Skin epidermis (tissue), 12 donors: ENCODE measurements around the gene HHIPL1.

Source experiments
- H3K27ac ChIP-seq, 21 experiments: fragments of 200-600 bp; sonication (generic) in 11 of 21; one replicate each; pipeline ENCODE4 v1.5.0; 2020; ENCODE audit warnings: mild to moderate bottlenecking in 3 of 21, inconsistent platforms in 2 of 21, moderate library complexity in 2 of 21
- H3K4me3 ChIP-seq, 7 experiments: fragments of 200-600 bp; sonication (generic) in 2 of 7; one replicate each; pipeline ENCODE4 v1.5.0; 2020; ENCODE audit warnings: inconsistent platforms in 2 of 7, mild to moderate bottlenecking in 2 of 7, moderate library complexity in 1 of 7

HHIPL1 gene

DNA sequence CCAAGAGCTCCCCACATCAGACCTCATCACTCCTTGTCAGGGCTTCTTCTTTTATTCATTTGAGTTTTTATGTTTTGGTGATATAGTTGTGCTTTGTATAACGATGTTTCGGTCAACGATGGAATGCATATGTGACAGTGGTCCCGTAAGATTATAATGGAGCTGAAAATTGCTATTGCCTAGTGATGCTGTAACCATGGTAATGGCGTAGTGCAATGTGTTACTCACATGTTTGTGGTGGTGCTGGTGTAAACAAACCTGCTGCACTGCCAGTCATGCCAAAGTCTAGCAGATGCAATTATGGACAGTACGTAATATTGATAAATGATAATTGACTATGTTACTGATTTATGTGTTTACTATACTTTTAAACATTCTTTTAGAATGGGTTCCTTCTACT lies 55.5 kb downstream of the HHIPL1 start:
- Histone ChIP-seq H3K4me3 (no peak overlapping the region), H3K27ac (no peak overlapping the region)

DNA sequence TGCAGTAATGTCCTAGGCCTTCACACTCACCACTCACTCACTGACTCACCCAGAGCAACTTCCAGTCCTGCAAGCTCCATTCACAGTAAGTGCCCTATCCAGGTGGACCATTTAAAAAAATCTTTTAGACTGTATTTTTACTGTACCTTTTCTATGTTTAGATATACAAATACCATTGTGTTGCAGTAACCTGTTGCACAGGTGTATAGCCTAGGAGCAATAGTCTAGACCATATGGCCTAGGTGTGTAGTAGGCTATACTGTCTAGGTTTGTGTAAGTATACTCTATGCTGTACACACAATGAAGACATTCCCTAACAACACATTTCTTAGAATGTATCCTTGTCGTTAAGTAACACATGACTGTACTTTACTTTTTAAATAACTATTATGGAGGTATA lies 56.3 kb downstream of the HHIPL1 start:
- H3K4me3 ChIP-seq, result no peak overlapping the region
- no peak overlapping the region for H3K27ac ChIP-seq

DNA sequence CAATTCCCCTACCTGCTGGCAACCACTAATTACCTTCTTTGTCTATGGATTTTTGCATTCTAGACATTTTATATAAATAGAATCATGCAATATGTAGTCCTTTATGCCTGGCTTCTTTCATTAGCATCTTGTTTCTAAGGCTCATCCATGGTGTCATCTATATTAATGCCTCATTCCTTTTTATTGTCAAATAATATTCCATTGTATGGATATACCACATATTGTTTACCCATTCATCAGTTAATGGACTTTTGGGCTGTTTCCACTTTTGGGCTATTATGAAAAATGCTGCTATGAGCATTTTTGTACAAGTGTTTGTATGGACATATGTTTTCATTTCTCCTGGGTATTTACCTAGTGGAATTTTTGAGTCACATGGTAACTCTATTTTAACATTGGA lies 57.2 kb downstream of the HHIPL1 start:
- H3K27ac ChIP-seq, result no peak overlapping the region
- H3K4me3 ChIP-seq, result no peak overlapping the region

DNA sequence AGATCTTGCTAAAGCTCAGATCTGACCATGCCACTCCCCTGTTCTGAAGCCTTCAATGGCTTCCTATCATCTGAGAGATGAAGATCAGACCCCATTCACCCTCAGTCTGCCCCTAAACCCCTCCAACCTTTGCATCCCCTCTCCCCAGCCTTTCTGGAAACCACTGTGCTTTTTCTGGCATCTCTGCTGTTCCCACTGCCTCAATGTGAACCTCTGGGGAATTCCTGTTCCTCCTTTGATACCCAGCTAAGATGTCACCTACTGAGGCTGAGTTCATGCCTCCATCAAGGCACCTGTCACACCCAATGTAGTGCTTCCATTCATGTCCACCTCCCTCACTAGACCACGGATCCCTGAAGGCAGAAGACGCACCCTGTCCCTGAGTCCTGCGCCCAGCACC lies 58.5 kb downstream of the HHIPL1 start:
- H3K4me3 ChIP-seq, result no peak overlapping the region
- H3K27ac ChIP-seq, result no peak overlapping the region

DNA sequence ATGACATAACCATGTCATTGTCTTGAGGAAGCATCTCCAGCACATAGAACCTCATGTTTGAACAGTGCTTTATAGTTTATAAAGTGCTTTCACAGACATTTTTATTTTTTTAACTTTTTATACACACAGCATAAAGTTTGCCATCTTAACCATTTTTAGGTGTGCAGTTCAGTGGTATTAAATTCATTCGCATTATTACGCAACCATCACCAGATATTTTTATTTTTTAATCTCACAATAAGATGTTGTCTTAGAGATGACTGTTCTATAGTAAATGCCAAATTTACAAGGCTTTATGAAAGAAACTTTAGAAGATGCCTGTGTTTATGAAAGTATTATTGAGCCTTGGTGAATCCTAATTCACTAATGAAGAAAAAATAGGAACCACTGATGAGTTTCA lies 59.1 kb downstream of the HHIPL1 start:
- no peak overlapping the region for H3K27ac ChIP-seq
- H3K4me3 ChIP-seq, result no peak overlapping the region

GRCh38 chr14:99706107-99706900 lies 61.4 kb downstream of the HHIPL1 start:
- H3K27ac ChIP-seq, result no peak overlapping the region
- no peak overlapping the region for H3K4me3 ChIP-seq

- Histone ChIP-seq H3K4me3 (no peak overlapping the region), H3K27ac (no peak overlapping the region)
These were observed 62.5 kb downstream of the HHIPL1 start for GRCh38 chr14:99707420-99707819.

- H3K4me3 ChIP-seq, result no peak overlapping the region
These were observed 63.0 kb downstream of the HHIPL1 start for GRCh38 chr14:99707921-99708320.

DNA sequence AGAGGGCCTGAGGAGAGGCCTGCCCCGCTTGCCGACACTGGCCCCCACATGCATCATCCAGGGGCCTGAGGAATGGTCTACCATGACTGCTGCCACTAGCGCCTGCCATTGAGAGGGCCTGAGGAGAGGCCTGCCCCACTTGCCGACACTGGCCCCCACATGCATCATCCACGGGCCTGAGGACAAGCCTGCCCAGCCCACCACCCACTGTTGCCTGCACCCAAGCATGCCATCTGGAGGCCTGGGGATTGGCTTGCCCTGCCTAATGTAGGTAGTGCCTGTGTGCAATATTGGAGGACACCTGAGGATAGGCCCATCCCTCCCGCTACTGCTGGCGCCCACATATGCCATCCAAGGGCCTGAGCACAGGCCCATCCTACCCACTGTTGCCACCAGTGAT lies 63.5 kb downstream of the HHIPL1 start:
- Histone ChIP-seq H3K27ac (no peak overlapping the region), H3K4me3 (no peak overlapping the region)

More at GRCh38 chr14:99707921-99708320, 63.0 kb downstream of the HHIPL1 start:
- no peak overlapping the region for H3K27ac ChIP-seq

GRCh38 chr14:99713972-99714371 lies 69.0 kb downstream of the HHIPL1 start:
- Histone ChIP-seq H3K4me3 (no peak overlapping the region), H3K27ac (no peak overlapping the region)

DNA sequence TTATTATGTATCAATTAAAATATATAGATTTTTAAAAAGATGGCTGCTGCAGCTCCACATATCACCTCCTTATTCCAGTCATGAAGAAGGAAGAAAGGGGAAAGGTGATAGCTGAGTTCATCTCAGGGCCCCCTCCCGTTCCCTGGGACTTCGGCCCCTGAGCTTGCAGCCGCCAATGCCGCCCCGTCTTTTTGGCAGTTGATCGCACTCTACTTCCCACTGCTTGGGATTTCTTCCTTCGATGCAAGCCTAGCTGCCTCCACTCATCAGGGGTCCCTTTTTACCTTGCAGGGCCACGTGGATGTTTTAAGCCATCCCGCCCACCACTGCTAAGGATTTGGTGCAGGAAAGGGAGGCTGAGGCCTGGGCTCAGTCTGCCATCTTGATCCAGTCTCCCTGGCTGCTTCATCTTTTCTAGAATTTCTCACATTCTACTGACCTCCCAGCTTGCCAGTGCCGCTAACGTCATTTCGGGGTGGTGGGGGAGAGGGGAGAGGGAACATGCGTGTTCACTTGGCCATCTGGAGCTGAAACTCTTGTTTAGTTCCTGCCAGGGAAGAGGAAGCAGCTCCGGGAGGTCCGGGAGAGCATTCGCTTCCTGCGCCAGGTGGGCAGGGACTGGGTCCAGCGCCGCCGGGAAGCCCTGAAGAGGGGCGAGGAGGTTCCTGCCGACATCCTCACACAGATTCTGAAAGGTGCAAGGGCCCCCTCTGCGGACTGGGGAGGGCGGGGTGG lies 70.5 kb downstream of the HHIPL1 start:
- Histone ChIP-seq H3K27ac (no peak overlapping the region), H3K4me3 (no peak overlapping the region)

GRCh38 chr14:99716091-99716849 lies 71.3 kb downstream of the HHIPL1 start:
- Histone ChIP-seq H3K4me3 (no peak overlapping the region), H3K27ac (no peak overlapping the region)

GRCh38 chr14:99716850-99717681 lies 72.1 kb downstream of the HHIPL1 start:
- H3K4me3 ChIP-seq, result no peak overlapping the region
- no peak overlapping the region for H3K27ac ChIP-seq

- no peak overlapping the region for H3K27ac ChIP-seq
- no peak overlapping the region for H3K4me3 ChIP-seq
These were observed 72.7 kb downstream of the HHIPL1 start for GRCh38 chr14:99717682-99718013.

GRCh38 chr14:99718031-99718810 lies 73.3 kb downstream of the HHIPL1 start:
- Histone ChIP-seq H3K27ac (no peak overlapping the region), H3K4me3 (no peak overlapping the region)

DNA sequence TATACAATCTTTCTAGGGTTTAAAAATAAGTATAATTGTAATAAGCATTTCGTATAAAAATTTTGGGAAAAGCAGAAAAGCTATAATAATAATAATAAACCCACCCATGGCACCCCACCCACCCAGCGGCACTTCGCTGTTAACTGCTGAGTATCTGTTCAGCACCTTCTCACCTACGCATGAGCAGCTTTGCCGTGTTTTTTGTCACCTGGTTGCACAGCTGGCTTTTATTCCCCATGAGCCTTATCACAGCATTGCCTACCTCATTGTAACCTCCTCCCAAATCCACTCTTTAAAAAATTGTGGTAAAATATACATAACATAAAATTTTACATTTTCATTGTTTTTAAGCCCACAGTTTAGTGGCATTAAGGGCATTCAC lies 73.9 kb downstream of the HHIPL1 start:
- Histone ChIP-seq H3K27ac (no peak overlapping the region), H3K4me3 (no peak overlapping the region)

DNA sequence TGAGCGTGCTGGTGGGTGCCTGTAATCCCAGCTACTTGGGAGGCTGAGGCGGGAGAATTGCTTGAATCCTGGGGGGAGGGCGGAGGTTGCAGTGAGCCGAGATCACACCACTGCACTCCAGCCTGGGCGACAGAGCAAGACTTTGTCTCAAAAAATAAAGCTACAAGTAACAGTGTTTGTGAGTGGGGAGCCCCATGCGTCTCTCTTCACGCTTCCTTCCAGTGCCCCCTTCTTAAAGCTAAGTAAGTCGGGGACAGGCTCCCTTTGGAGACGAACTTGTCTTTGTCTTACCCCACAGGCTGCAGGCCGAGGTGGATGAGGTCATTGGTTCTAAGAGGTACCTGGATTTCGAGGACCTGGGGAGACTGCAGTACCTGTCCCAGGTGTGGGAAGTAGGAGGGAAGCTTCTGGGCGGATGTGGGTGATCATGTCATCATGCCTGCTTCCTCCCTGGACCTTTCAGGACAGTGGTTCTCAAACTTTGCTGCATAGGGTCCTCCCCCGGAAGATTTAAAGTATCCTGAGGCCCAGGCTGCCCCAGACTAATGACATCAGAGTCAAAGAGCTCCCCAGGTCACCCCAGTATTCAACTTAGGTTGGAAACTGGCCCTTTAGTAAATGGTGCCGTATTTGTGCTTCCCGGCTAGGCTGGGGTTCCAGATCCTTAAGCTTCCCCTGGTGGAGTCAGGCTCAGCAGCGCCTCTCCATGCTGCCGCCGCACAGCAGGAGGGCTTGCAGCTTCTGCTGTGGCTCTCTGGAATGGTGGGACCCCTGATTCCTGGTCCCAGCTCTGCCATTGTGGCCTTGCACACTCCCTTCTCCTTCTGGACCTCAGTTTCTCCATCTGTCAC lies 76.2 kb downstream of the HHIPL1 start:
- no peak overlapping the region for H3K4me3 ChIP-seq
- H3K27ac ChIP-seq, result no peak overlapping the region

- no peak overlapping the region for H3K27ac ChIP-seq
These were observed 77.0 kb downstream of the HHIPL1 start for GRCh38 chr14:99721792-99722516.

More at GRCh38 chr14:99721792-99722516, 77.0 kb downstream of the HHIPL1 start:
- no peak overlapping the region for H3K4me3 ChIP-seq
